GM21423 (cell line): ENCODE data around the gene GRAMD1A.
"Not testable (repeated sequence)": the region's sequence is repeated elsewhere in the genome, so short reads cannot be mapped to it uniquely, and the experiment has no call there.

Source experiments
- ATAC-seq: cut with Tn5 transposase; IDR thresholded peaks from one replicate; pipeline ENCODE4 v1.9.1; 2021; ENCODE audit warnings: mild to moderate bottlenecking, moderate library complexity; ENCODE audit not compliant: unreplicated experiment

Gene GRAMD1A

DNA sequence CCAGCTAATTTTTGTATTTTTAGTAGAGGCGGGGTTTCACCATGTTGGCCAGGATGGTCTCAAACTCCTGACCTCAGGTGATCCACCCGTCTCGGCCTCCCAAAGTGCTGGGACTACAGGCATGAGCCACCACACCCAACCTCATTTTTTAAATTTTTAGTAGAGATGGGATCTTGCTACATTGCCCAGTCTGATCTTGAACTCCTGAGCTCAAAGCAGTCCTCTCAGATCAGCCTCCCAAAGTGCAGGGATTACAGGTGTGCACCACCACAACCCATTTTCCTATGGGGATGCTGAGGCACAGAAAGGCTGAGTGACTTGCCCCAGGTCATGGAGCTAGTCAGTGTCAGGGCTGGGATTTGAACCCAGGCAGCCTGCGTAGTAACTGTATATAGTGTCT, 51.1 kb downstream of the GRAMD1A start:
- not testable (repeated sequence) for ATAC-seq

DNA sequence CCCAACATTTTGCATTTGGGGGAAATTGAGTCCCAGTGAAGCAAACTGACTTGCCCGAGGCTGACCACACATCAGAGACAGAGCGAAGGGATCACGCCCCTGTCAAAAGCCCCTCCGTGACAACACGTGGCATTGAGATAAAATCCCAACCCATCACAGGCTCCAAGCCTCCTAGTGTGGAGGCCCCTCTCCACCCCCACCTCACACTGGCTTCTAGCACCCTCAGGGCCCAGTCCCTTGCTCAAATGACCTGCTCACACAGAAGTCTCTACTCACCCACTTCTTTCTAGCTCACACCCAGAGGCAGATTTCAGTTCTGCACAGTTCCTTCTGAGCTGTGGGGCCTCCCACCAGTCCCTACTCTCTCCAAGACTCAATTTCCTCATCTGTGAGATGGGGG, 51.7 kb downstream of the GRAMD1A start:
- no peak for ATAC-seq

DNA sequence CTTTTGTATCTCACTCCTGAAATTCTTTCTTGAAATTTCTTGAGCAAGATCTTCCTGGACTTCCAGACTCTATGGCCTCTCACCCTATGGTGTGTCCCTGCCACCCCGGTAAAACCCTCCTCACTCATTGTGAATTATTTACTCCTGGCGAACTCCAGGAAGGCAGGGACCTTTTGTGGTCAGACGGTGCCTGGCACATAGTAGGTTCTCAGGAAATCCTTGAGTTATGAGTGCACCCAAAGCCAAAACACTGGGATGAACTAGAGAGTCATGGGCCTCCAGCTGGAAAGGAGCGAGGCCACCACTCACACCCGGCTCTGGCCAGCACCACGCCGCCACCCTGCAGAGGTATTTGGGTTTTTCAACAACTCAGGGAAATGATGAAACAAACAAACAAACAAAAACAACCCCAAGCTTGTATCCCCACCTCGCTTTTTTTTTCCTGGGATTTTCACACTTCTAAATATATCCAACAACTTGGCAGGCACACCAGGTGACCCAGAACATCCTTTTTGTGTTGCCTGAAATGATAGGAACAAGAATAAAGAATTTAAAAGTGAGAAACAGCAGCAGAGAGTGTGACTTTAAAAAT, 52.6 kb downstream of the GRAMD1A start:
- ATAC-seq = no peak

DNA sequence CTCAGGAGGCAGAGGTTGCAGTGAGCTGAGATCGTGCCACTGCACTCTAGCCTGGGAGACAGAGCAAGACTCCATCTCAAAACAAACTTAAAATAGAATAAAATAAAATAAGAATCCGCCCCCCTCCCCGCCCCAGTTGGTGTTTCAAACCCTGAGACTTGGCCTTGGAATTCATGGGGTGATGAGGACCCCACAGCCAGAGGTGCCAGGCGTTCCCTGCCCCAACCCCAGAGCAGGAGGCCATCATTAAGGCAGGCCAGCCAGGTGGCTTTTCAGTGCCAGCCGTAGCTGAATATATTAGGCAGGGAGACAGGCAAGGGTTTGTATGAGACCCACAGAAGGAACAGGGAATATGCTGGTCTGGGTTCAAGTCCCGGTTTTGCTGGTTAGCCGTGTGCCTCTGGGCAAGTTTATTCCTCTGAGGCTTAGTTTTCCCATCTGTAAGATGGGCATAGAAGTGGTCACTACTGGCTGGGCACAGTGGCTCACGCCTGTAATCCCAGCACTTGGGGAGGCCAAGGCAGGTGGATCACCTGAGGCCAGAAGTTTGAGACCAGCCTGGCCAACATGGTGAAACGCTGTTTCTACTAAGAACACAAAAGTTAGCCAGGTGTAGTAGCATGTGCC, 53.7 kb downstream of the GRAMD1A start:
- ATAC-seq = no peak

DNA sequence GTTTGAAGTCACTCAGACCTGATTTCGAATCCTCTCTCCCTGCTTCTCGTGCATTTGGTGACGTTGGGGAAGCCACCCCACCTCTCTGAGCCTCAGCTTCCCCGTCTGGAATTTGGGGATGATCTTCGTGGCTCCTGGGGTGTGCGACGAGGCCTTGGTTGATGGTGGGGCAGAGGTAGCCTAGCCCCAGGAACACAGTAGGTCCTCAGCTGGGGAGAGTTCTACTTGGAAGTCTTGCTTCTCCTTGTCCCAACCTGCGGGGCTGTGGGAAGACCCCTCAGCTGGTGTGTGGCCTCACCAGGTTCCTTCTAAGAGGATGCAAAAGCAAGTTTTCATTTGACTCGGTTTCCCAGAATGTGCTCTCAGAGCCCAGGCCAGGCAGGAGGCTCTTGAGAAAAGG, 54.5 kb downstream of the GRAMD1A start:
- ATAC-seq = no peak

DNA sequence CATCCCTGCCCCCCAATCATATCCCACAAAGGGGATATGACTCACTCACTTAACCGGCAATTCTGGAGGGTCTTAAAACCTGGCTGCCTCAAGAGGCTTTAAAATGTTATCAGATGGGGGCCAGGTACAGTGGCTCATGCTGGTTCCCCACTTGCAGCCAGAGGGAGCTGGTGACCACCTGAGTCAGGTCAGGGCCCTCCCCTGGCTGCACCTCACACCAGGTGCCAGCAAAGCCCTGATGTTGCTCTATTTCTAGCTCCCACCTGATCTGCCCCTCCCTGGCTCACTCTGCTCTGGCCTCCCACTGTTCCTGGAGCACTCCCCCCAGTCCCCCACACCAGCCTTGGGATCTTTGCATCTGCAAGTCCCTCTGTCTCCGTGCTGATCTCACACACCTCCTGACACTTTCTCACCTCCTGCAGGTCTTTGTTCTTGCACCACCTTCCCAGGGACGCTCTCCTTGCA, 55.6 kb downstream of the GRAMD1A start:
- no peak for ATAC-seq

DNA sequence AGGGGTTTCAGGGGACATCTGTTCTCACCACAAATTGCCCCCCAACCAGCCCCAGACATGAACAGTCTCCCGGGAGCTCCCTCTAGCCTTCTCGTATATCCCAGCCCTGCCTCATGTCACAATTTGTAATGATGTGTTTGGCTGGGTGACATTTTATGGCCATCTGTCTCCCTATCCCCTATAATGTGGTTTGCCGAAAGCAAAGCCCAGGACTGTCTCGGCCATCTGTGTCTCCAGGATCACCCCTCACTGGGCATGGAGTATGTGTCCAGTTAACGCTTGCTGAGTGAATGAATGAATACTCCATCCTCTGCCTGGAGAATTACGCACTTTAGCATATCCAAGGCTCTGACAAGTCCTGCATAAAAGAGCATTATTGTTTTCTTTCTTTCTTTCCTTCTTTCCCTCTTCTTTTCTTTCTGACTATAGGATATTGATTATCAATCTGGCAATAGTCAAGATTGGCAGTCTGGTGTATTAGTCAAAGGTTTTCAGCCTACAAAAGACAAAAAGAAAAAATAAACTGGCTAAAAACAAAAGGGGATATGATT, 56.5 kb downstream of the GRAMD1A start:
- ATAC-seq = no peak

DNA sequence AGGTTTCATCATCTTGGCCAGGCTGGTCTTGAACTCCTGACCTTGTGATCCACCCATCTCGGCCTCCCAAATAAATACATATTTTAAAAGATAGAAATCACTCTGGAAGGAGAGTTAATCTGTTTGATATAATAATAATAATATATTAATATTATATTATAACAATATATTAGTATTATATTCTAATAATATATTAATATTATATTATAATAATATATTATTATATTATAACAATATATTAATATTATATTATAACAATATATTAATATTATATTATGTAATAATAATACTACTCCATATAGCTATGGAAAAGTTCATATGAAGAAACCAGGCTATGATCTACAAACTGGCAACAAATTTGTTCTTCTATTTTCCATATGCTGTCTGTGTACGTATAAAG, 58.2 kb downstream of the GRAMD1A start:
- ATAC-seq = no peak

DNA sequence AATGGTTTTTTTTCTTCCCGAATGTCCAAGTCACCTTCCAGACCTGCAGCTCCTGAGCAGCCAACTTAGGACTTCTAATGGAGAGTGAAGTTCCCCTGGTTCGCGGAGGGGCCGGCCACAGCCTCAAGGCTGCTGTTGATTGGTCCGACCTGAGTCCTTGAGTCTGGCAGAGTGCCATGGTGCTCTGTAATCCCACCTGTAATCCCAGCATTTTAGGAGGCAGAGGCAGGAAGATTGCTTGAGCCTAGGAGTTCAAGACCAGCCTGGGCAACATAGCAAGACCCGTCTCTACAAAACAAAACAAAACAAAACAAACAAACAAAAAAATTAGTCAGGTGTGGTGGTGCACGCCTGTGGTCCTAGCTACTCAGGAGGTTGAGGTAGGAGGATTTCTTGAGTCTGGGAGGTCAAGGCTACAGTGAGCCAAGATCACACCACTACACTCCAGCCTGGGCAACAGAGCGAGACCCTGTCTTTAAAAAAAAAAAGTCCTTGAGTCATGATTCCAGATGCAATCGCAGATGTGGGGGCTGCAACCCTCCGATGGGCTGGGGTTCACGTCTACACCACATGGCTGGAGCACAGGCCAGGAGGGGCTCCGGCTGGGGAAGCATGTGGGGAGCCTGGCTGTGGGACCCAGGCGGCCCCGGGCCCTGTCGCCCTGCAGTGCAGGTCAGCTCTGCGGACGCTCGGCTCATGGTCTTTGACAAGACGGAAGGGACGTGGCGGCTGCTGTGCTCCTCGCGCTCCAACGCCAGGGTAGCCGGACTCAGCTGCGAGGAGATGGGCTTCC, 59.1 kb downstream of the GRAMD1A start:
- ATAC-seq = no peak

DNA sequence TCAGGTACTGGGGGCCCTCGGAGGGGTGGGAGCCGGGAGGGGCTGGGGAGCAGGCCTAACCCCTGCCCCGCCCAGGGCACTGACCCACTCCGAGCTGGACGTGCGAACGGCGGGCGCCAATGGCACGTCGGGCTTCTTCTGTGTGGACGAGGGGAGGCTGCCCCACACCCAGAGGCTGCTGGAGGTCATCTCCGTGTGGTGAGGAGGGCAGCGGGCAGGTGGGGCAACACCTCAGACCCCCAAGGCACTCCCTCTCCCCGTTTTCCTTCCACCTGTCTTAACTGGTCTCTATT, 59.6 kb downstream of the GRAMD1A start:
- ATAC-seq = no peak

DNA sequence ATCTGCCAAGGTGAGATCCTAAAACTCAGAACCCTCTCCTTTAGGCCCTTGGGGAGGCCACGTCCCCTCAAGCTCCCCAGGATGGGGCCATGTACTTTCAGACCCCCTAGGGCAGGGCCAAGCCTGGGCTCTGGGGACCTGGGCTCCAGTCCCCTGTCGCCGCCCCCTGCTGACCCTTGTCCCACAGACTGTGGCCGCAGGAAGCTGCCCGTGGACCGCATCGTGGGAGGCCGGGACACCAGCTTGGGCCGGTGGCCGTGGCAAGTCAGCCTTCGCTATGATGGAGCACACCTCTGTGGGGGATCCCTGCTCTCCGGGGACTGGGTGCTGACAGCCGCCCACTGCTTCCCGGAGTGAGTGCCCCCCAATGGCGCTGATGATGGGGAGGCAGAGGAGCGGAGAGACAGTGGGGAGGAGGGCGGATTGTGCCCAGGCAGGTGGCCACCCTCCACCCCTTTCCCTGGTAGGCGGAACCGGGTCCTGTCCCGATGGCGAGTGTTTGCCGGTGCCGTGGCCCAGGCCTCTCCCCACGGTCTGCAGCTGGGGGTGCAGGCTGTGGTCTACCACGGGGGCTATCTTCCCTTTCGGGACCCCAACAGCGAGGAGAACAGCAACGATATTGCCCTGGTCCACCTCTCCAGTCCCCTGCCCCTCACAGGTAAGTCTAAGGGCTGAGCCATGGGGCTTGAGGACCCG, 60.2 kb downstream of the GRAMD1A start:
- no peak for ATAC-seq

DNA sequence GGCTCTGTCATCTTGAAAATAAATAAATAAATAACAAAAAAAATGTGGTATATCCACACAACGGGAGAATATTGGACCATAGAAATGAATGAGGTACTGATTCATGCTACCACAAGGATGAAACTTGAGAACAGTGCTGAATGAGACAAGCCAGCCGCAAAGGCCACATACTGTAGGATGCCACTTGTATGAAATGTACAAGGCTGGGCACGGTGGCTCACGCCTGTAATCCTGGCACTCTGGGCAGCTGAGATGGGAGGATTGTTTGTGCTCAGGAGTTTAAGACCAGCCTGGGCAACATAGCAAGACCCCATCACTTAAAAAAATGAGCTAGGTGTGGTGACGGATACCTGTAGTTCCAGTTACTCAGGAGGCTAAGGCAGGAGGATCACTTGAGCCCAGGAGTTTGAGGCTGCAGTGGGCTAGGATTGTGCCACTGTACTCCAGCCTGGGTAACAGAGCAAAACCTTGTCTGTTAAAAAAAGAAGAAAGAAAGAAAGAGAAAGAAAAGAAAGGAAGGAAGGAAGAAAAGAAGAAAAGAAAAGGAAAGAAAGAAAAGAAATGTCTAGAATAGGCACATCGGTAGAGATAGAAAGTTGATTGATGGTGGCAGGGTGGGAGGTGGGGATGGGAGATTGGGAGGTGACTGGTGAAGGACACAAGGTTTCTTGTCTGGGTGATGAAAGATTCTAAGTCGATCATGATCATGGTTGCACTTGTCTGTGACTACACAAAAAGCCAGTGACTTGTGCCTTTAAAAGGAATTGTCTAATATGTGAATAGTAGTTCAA, 61.7 kb downstream of the GRAMD1A start:
- no peak for ATAC-seq

DNA sequence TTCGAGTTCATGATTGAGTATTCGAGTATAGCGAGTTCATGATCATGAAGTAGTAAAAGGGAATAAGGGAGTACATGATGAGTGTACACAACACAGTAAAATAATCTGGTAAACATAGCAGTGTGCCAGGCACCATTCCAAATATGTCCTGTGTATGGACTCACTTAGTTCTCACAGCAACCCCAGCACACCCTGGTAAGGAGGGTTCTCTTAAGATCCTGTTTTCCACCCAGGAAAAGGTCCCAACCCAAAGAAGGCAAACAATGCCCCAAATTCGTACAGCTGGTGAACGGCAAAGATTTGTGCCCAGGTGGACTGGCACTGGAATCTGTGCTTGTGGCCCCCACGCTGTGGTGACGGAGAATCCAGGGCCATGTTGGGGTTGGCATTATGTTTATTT, 62.8 kb downstream of the GRAMD1A start:
- no peak for ATAC-seq

DNA sequence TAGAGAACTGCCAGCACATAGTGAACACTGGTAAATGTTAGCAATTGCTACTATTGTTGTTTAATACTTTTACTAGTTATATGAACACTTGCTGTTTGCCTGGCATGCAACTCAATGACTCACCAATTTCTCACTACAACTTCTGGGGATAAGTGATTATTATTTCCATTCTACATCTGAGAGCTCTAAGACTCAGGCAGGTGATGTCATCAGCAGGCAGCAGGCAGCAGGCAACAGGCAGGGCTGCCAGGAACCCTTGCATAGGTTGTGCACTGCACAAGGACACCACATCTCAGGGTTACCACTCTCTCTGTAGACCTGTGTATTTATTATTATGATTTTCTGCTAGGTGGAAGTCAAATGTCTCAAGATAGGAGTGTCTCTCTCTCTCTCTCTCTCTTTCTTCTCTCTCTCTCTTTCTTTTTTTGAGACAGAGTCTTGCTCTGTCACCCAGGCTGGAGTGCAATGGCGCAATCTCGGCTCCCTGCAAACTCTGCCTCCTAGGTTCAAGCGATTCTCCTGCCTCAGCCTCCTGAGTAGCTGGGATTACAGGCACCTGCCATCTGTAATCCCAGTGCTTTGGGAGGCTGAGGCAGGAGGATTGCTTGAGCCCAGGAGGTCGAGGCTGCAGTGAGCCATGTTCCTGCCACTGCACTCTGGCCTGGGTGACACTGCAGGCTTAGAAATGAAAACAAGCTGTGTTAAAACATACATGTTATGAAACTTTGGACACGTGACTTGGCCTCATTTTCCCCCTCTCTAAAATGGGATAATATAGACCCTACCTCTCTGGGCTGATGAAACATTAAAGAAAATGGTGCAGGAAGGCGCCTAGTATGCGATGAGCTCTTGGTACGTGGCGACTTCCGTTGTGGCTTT, 64.1 kb downstream of the GRAMD1A start:
- ATAC-seq = no peak

DNA sequence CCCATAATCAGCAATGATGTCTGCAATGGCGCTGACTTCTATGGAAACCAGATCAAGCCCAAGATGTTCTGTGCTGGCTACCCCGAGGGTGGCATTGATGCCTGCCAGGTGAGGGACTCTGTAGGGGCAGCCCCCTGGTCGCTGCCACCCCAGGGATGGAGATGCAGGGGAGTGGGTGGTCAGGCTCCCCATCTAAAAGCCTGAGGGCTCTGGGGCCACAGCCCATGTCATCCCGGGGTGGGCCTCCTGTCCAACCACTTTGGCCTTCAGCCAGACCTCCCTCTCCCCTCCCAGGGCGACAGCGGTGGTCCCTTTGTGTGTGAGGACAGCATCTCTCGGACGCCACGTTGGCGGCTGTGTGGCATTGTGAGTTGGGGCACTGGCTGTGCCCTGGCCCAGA, 65.5 kb downstream of the GRAMD1A start:
- ATAC-seq = no peak

DNA sequence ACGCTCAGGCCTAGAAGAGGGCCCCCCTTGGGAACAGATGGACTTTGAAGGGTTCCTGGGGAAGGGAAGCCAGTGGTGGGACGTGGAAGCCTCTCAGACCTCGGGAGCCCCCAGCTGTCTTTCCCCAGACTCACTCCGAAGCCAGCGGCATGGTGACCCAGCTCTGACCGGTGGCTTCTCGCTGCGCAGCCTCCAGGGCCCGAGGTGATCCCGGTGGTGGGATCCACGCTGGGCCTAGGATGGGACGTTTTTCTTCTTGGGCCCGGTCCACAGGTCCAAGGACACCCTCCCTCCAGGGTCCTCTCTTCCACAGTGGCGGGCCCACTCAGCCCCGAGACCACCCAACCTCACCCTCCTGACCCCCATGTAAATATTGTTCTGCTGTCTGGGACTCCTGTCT, 66.0 kb downstream of the GRAMD1A start:
- no peak for ATAC-seq

DNA sequence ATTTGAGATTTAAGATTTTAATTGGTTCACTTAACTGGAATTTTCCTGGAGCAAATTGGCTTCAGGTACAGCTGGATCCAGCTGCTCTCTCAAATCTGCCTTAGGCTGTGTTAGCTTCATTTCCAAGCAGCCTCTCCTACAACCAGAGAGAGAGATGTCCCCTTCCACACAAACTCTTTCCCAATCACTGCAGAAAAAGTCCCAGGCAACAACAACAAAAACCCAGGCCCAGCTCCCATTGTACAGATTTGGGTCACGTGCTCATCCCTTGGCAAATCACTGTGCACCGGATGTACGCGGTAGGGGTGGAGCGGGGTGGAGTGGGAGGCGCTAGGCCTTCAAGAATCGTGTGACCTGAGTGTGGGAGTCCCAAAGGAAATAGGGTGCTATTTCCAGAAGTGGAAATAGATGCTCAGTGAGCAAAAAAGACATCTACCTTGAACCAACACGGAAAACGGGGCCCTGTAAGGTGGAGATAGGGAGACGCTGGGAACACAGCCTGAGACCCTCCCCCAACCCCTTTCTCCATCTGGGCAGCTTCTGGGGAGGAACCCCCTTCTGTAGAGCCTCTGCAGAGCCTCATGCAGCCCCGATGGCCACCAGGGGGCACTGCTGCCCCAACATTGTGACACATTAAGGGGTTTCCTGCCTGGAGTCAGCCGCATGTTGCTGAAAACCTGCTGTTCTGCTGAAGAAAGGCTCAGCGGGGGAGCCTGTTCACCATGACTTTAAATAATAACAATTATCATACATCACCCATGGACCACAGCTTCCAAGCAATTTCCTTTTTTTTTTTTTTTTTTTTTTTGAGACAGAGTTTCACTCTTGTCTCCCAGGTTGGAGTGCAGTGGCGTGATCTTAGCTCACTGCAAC, 66.8 kb downstream of the GRAMD1A start:
- peak; percentile 73 for ATAC-seq

DNA sequence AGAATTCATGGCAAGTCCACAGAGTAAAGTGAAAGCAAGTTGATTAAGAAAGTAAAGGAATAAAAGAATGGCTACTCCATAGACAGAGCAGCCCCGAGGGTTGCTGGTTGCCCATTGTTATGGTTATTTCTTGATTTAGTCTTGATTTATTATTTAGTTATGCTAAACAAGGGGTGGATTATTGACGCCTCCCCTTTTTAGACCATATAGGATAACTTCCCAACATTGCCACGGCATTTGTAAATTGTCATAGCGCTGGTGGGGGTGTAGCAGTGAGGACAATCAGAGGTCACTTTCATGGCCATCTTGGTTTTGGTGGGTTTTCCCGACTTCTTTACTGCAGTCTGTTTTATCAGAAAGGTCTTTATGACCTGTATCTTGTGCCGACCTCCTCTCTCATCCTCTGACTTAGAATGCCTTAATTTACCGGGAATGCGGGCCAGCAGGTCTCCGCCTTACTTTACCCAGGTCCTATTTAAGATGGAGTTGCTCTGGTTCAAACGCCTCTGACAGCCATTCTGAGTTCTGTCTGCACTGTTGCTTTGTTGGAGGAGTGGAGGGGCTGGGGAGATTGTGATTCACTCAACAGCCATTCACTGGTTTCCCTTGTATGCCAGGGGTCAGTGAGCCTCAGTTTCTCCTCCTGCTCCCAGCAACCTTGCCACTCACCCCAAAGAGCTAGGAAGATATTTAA, 69.0 kb downstream of the GRAMD1A start:
- no peak for ATAC-seq
